Effector CD4-positive, alpha-beta T cell (primary cell): ENCODE results near the gene CDR2L.
"Not testable (repeated sequence)": the region's sequence is repeated elsewhere in the genome, so short reads cannot be mapped to it uniquely, and the experiment has no call there.

ENCODE experiments used
- DNase-seq: peaks from one replicate; pipeline ENCODE4 v3.0.0-alpha.2; 2020

CDR2L gene

GRCh38 chr17:74982663-74983313 is 4.6 kb upstream of the CDR2L start:
- not testable (repeated sequence) for DNase-seq

- DNase-seq, result no peak
Observed at GRCh38 chr17:74986206-74986576, 1.2 kb upstream of the CDR2L start.

- DNase-seq, result no peak
Observed at GRCh38 chr17:74987909-74988711, 678 bp downstream of the CDR2L start.

- DNase-seq, result no peak
Observed at GRCh38 chr17:74990581-74991105, 3.2 kb downstream of the CDR2L start.

GRCh38 chr17:74992223-74992622 is 4.8 kb downstream of the CDR2L start:
- DNase-seq, result no peak

- no peak for DNase-seq
Observed at GRCh38 chr17:74994440-74994839, 7.0 kb downstream of the CDR2L start.

- no peak for DNase-seq
Observed at GRCh38 chr17:74995847-74996246, 8.4 kb downstream of the CDR2L start.

- DNase-seq, result no peak
Observed at GRCh38 chr17:74998783-74999182, 11.4 kb downstream of the CDR2L start.

GRCh38 chr17:74999523-74999922 is 12.1 kb downstream of the CDR2L start:
- no peak for DNase-seq

GRCh38 chr17:75001915-75002843 is 14.7 kb downstream of the CDR2L start:
- DNase-seq, result no peak

- DNase-seq, result no peak
Observed at GRCh38 chr17:75003070-75003956, 15.9 kb downstream of the CDR2L start.

GRCh38 chr17:75003957-75004355 is 16.5 kb downstream of the CDR2L start:
- DNase-seq, result no peak

GRCh38 chr17:75004371-75004770 is 16.9 kb downstream of the CDR2L start:
- DNase-seq, result no peak

GRCh38 chr17:75005291-75005690 is 17.9 kb downstream of the CDR2L start:
- no peak for DNase-seq

- not testable (repeated sequence) for DNase-seq
Observed at GRCh38 chr17:75006084-75006483, 18.7 kb downstream of the CDR2L start.

- no peak for DNase-seq
Observed at GRCh38 chr17:75006653-75007052, 19.2 kb downstream of the CDR2L start.

GRCh38 chr17:75008373-75008772 is 20.9 kb downstream of the CDR2L start:
- DNase-seq, result no peak

GRCh38 chr17:75009139-75009724 is 21.8 kb downstream of the CDR2L start:
- no peak for DNase-seq

- no peak for DNase-seq
Observed at GRCh38 chr17:75010683-75011400, 23.4 kb downstream of the CDR2L start.

GRCh38 chr17:75011401-75012095 is 24.1 kb downstream of the CDR2L start:
- DNase-seq, result no peak

- no peak for DNase-seq
Observed at GRCh38 chr17:75012096-75012345, 24.6 kb downstream of the CDR2L start.
